B cell (primary cell): ENCODE measurements around the gene PRSS8.
"Not testable (repeated sequence)": the region's sequence is repeated elsewhere in the genome, so short reads cannot be mapped to it uniquely, and the experiment has no call there.

ENCODE experiments used
- CTCF ChIP-seq: fragments of 200-600 bp; IDR thresholded peaks from one replicate; pipeline ENCODE4 v1.8.0; 2022; ENCODE audit warnings: antibody characterized with exemption, mild to moderate bottlenecking
- EZH2 ChIP-seq: IDR thresholded peaks from 2 replicates; pipeline ENCODE4 v1.6.1; 2012; ENCODE audit warnings: borderline replicate concordance, low read depth, mild to moderate bottlenecking, moderate library complexity, low read length; ENCODE audit not compliant: insufficient read depth, poor library complexity, severe bottlenecking

DNA sequence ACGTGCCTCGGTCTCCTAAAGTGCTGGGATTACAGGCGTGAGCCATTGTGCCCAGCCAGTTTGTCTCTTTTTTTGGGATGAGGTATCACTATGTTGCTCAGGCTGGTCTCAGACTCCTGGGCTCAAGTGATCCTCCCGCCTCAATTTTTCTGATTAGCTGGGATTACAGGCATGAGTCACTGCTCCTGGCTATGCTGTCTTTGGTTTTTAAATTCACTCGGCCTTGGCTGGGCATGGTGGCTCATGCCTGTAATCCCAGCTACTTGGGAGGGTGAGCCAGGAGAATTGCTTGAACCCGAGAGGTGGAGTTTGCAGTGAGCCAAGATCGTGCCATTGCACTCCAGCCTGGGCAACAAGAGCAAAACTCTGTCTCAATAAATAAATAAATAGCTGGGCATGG is 8.9 kb upstream of the PRSS8 start:
- TF ChIP-seq CTCF, EZH2: not testable (repeated sequence)
